ENCODE data around the gene CASP9.

Gene CASP9

GRCh38 chr1:15479654-15480347 lies 44.2 kb downstream of the CASP9 start:
- TF ChIP-seq CTCF (IDR thresholded peaks at IDR 0.05), result no peak

GRCh38 chr1:15477646-15478212 lies 46.3 kb downstream of the CASP9 start:
- TF ChIP-seq CTCF (IDR thresholded peaks at IDR 0.05), result no peak

- no peak for TF ChIP-seq CTCF (IDR thresholded peaks at IDR 0.05)
These were observed 47.1 kb downstream of the CASP9 start for GRCh38 chr1:15476927-15477326.

- TF ChIP-seq CTCF (IDR thresholded peaks at IDR 0.05), result no peak
These were observed 48.2 kb downstream of the CASP9 start, which contains the start of gene CELA2B for GRCh38 chr1:15475752-15476314. Gene CELA2B, plus strand, starts transcription at chr1:15476104. Its CDS starts 22 bp downstream, at chr1:15476126.

GRCh38 chr1:15472587-15472986 lies 51.4 kb downstream of the CASP9 start:
- no peak for TF ChIP-seq CTCF (IDR thresholded peaks at IDR 0.05)

GRCh38 chr1:15469361-15469760 lies 54.7 kb downstream of the CASP9 start:
- TF ChIP-seq CTCF (IDR thresholded peaks at IDR 0.05), result no peak

- no peak for TF ChIP-seq CTCF (IDR thresholded peaks at IDR 0.05)
These were observed 55.9 kb downstream of the CASP9 start for GRCh38 chr1:15468145-15468544.
